ENCODE results near the gene OSTN.
"Not testable (repeated sequence)": the region's sequence is repeated elsewhere in the genome, so short reads cannot be mapped to it uniquely, and the experiment has no call there.

The OSTN gene

GRCh38 chr3:191269289-191270085 is 70.4 kb downstream of the OSTN start:
- no peak for DNase-seq

DNA sequence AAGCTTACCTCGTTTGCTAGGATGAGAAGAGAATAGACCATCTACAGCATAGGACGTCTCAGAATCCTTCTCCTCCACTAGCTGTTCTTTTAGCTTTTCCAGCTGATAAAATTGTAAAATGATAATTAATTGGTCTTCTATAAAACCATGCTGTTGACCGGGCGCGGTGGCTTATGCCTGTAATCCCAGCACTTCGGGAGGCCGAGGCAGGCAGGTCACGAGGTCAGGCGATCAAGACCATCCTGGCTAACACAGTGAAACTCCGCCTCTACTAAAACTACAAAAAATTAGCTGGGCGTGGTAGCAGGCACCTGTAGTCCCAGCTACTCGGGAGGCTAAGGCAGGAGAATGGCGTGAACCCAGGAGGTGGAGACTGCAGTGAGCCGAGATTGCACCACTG is 76.2 kb downstream of the OSTN start:
- not testable (repeated sequence) for DNase-seq

- no peak for DNase-seq
Observed at GRCh38 chr3:191275751-191276150, 76.7 kb downstream of the OSTN start.

- DNase-seq: no peak
Observed at GRCh38 chr3:191280111-191280510, 81.1 kb downstream of the OSTN start.

DNA sequence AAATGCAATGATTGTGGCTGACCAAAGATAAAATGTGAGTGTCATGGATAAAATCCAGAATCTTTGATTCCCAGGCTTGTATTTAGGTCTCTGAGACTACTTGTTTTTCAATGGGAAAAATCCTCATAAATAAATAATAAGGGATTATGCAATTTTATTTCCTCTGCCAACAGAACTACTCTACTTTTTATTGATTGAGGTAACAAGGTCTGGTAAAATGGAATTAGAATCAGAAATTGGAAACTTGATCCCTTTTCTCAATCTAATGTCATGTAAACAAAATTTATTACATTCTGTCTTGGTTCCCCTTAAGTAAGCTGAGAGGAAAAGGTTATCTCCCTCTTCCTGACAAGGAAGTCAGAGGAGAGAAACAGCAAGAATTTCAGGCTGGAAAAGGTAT is 81.8 kb downstream of the OSTN start:
- no peak for DNase-seq

- no peak for DNase-seq
Observed at GRCh38 chr3:191282251-191283185, 83.5 kb downstream of the OSTN start.

- DNase-seq: no peak
Observed at GRCh38 chr3:191283400-191283799, 84.4 kb downstream of the OSTN start.

GRCh38 chr3:191290311-191291025 is 91.4 kb downstream of the OSTN start:
- no peak for DNase-seq

GRCh38 chr3:191292243-191293015 is 93.4 kb downstream of the OSTN start:
- no peak for DNase-seq

DNA sequence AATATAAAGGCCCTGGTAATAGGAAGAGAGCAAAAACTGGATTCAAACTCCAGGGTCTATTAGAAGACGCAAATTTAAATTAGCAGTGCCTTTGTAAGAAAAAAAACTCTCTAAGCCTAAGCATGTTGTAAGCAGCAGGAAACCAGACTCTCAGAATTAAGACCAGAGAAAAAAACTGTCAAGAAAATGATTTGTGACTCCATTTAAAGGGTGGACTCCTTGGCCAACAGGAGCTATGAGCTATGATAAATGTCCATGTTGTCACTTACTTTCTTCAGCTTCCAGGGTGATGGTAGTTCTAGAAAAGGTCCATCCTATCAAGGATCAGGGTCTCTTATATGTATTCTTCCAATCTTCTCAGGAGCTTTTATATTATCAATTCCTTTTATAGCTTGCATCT is 95.2 kb downstream of the OSTN start:
- DNase-seq: no peak

- DNase-seq: no peak
Observed at GRCh38 chr3:191296041-191296541, 97.0 kb downstream of the OSTN start.

DNA sequence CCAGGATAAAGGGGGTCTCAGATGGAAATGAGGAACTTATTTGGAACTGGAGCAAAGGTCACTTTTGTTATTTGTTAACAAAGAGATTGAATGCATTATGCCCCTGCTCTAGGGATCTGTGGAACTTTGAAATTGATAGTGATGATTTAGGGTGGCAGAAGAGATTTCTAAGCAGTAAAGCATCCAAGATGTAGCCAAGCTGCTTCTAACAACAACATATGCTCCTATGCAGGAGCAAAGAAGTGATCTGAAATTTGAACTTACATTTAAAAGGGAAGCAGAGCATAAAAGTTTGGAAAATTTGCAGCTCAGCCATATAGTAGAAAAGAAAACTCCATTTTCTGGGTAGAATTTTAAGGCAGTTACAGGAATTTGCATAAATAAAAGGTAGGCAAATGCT is 99.8 kb downstream of the OSTN start:
- no peak for DNase-seq

DNA sequence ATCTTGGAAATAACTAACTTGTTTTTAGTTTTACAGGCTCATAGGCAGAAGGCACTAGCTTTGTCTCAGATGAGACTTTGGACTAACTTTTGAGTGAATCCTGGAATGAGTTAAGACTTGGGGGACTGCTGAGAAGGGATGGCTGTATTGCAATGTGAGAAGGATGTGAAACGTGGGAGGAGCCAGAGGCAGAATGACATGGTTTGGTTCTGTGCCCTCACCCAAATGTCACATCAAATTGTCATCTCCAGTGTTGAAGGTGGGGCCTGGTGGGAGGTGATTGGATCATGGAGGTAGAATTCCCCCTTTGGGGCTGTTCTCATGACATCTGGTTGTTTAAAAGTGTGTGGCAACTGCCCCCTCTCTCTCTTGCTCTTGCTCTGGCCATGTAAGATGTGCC is 101.4 kb downstream of the OSTN start:
- no peak for DNase-seq

GRCh38 chr3:191301017-191301416 is 102.0 kb downstream of the OSTN start:
- no peak for DNase-seq

GRCh38 chr3:191301782-191302411 is 102.9 kb downstream of the OSTN start:
- DNase-seq: no peak

- DNase-seq: no peak
Observed at GRCh38 chr3:191302451-191302850, 103.4 kb downstream of the OSTN start.

DNA sequence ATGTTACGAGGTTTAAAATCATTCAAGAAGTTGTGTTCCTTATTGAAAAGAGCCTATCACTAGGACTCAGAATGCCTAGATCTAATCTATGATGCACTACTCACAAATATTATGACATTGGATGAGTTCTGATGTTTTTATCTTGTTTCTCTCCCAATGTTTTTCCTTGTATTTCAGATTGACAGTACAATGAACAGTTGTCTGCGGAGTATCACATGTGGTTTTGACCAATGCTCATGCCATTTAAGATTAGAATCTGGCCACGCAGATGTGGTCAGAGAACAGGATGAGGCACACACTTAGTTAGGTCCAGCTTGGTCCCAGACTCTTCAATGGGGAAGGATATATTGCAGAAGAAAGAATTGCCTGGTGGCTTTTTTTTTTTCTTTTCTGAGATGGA is 104.6 kb downstream of the OSTN start:
- no peak for DNase-seq

DNA sequence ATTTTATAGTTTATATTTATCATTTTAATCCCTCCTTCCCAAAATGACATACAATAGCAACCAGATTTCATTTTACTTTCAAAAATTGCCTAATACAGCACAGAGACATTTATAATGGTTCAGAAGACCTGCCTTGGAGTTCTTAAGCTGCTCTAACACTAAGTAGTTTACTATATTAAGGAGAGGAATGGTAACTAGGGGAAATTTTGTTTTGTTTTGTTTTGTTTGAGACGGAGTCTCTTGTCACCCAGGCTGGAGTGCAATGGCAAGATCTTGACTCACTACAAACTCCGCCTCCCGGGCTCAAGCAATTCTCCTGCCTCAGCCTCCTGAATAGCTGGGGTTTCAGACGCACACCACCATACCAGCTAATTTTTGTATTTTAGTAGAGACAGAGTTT is 107.4 kb downstream of the OSTN start:
- DNase-seq: no peak

- no peak for DNase-seq
Observed at GRCh38 chr3:191307341-191307740, 108.3 kb downstream of the OSTN start.

DNA sequence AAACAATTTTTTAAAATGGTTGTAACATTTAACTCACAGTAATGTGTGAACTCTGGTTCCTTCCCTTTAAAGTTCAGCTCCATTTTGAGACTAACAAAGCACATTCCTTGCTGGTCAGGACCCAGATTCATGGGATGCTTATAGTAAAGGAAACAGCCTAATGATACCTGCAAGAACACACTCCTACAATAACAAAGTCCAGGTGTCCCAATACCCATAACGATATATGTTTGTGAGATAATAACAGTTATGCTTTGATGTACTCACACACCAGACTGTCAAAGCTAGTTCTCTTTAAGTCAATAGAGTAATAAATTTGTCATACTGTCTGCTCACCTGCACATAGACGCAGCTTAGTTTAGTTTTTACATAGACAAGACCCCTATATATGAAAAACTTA is 114.3 kb downstream of the OSTN start:
- no peak for DNase-seq

- DNase-seq: no peak
Observed at GRCh38 chr3:191314109-191314728, 115.2 kb downstream of the OSTN start.
